Vagina (tissue), 2 donors: ENCODE data around the gene SIPA1L3. TPM values are rescaled to one million over a fixed set of nuclear protein-coding genes. Genes with fewer than 3 reads are reported as not detected.
"Not testable (repeated sequence)": the region's sequence is repeated elsewhere in the genome, so short reads cannot be mapped to it uniquely, and the experiment has no call there.

Source experiments
- DNase-seq, 2 donors: peaks; one replicate each; pipeline ENCODE4 v3.0.0-alpha.2; 2017; ENCODE audit errors: extremely low spot score in 2 of 2
- H3K27ac ChIP-seq: fragments of 200-600 bp; sonication (generic); one replicate; pipeline ENCODE4 v1.5.1; 2019
- H3K27me3 ChIP-seq: fragments of 200-600 bp; sonication (generic); one replicate; pipeline ENCODE4 v1.5.1; 2019
- H3K36me3 ChIP-seq, 2 donors: fragments of 200-600 bp; sonication (generic); one replicate each; pipeline ENCODE4 v1.5.1; 2017 to 2019
- H3K4me1 ChIP-seq: fragments of 200-600 bp; sonication (generic); one replicate; pipeline ENCODE4 v1.5.1; 2019
- H3K4me3 ChIP-seq, 2 donors: fragments of 200-600 bp; sonication (generic); 1 replicate in 1 of 2; 2 replicates in 1 of 2; pipeline ENCODE4 v1.5.1; 2016 to 2019
- H3K9me3 ChIP-seq: fragments of 200-600 bp; sonication (generic); one replicate; pipeline ENCODE4 v1.5.1; 2019
- CTCF ChIP-seq, 3 experiments: fragments of 450-650 bp in 2 of 3; fragments of 200-600 bp in 1 of 3; sonication (generic) in 1 of 3; IDR thresholded peaks; one replicate each; pipeline ENCODE4 v1.5.1; 2017 to 2019; ENCODE audit warnings: antibody characterized with exemption in 3 of 3, mild to moderate bottlenecking in 2 of 3, moderate library complexity in 2 of 3
- POLR2A ChIP-seq, 2 donors: fragments of 450-650 bp; IDR thresholded peaks; one replicate each; pipeline ENCODE4 v1.6.1; 2017; ENCODE audit warnings: antibody characterized with exemption in 2 of 2, mild to moderate bottlenecking in 2 of 2, moderate library complexity in 2 of 2
- POLR2AphosphoS5 ChIP-seq, 2 donors: sonication (generic); formaldehyde crosslinking; IDR thresholded peaks; one replicate each; pipeline ENCODE4 v1.9.0; 2017; ENCODE audit warnings: antibody characterized with exemption in 2 of 2, mild to moderate bottlenecking in 2 of 2, low read depth in 1 of 2; ENCODE audit not compliant: insufficient read depth in 1 of 2
- intact Hi-C: fragments of 100-400 bp; cut with DNase I; formaldehyde crosslinking; loops from one replicate; pipeline ENCODE4 v1.15.1; 2023
- total RNA-seq: library from RNA; depleted of rRNA; stranded (reverse); fragments of >200 nt; gene quantifications from one replicate; pipeline ENCODE4 v1.2.3, GENCODE V29; 2016

SIPA1L3 gene
- total RNA-seq, 1 donor from 2014 or later = 13.0 TPM

- H3K27me3 ChIP-seq = peaks cover 10% of the 10 kb centered on the region
- H3K27ac ChIP-seq = no peak overlapping the region
- intact Hi-C loops = loop anchor here (10.0 kb wide), 1 partner anchor 319 kb away; the partner anchor contains the start of genes SIPA1L3 and WDR87
- TF ChIP-seq CTCF (IDR thresholded peaks at IDR 0.05) (no peak), POLR2A (IDR thresholded peaks at IDR 0.05) (no peak), POLR2AphosphoS5 (IDR thresholded peaks at IDR 0.05; ENCODE audit: insufficient read depth in 1 of 2, low read depth in 1 of 2) (no peak)
- no peaks in the 10 kb centered on the region for H3K9me3 ChIP-seq
- H3K36me3 ChIP-seq = no peaks in the 10 kb centered on the region
- H3K4me1 ChIP-seq = peaks cover 17% of the 10 kb centered on the region
- DNase-seq = no peak
- peak overlapping the region; percentile 28 to 36 for H3K4me3 ChIP-seq
These were observed 316.6 kb downstream of the SIPA1L3 start for GRCh38 chr19:38223617-38224013.

GRCh38 chr19:38224014-38224862, 317.2 kb downstream of the SIPA1L3 start, which contains the start of gene DPF1:
Gene DPF1, minus strand, starts transcription at chr19:38224222. Its CDS starts 80 bp downstream, at chr19:38224142.
- intact Hi-C loops = loop anchor here (10.0 kb wide), 1 partner anchor 319 kb away; the partner anchor contains the start of genes SIPA1L3 and WDR87
- peak within 1 kb of the TSS; percentile 28 to 36 for H3K4me3 ChIP-seq

GRCh38 chr19:38224863-38225218, 317.8 kb downstream of the SIPA1L3 start:
- not testable (repeated sequence) for H3K4me3 ChIP-seq, H3K9me3 ChIP-seq, DNase-seq, H3K36me3 ChIP-seq, H3K27ac ChIP-seq
- peaks cover 10% of the 10 kb centered on the region for H3K27me3 ChIP-seq
- peaks cover 25% of the 10 kb centered on the region for H3K4me1 ChIP-seq
- intact Hi-C loops = loop anchor here (5.0 to 10.0 kb wide), 2 partner anchors 320 to 758 kb away; partner anchors contain the start of genes SIPA1L3, WDR87, ZNF569 and ZNF570

More at GRCh38 chr19:38224014-38224862, 317.2 kb downstream of the SIPA1L3 start, which contains the start of gene DPF1:
- Histone ChIP-seq H3K36me3 (no peaks in the 10 kb centered on the region), H3K4me1 (peaks cover 23% of the 10 kb centered on the region), H3K27ac (no peak within 1 kb of the TSS), H3K27me3 (peaks cover 10% of the 10 kb centered on the region), H3K9me3 (no peaks in the 10 kb centered on the region)
- TF ChIP-seq POLR2A (IDR thresholded peaks at IDR 0.05) = no peak
- no peak for TF ChIP-seq POLR2AphosphoS5 (IDR thresholded peaks at IDR 0.05; ENCODE audit: insufficient read depth in 1 of 2, low read depth in 1 of 2)
- no peak for TF ChIP-seq CTCF (IDR thresholded peaks at IDR 0.05)
- no peak for DNase-seq

DNA sequence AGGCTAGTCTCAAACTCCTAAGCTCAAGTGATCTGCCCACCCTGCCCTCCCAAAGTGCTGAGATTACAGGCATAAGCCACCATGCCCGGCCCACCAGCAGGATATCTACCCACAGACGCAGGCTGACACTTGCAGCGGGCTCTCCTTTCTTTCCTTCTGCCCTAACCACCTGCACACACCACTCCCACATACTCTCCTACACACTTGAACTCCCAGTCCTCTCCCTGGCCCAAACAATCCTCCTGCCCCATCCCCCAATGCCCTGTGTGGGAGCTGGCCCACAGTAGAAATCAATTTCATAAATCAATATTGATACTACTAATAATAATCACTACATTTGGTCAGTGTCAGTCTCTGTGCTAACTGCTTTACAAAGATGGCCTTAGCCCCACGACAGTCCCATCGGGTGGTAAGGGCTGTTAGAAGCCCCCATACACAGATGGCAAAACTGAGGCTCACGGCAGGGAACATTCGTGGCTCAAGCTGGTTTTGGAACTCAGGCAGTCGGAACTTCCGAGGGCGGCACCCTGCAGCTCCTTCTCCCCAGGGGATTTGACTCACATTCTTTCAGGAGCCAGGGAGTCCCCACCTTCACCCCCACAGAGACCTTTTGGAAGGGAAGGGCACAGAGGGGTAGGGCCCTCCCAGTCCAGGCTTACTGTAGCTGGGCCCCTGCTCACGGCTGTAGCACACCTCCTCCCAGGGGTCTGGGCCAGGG, 320.4 kb downstream of the SIPA1L3 start:
- H3K4me3 ChIP-seq = no peak overlapping the region
- intact Hi-C loops = loop anchor here (5.0 to 10.0 kb wide), 2 partner anchors 323 to 760 kb away; partner anchors contain the start of genes SIPA1L3, WDR87, ZNF569 and ZNF570
- TF ChIP-seq POLR2AphosphoS5 (IDR thresholded peaks at IDR 0.05; ENCODE audit: insufficient read depth in 1 of 2, low read depth in 1 of 2) (no peak), CTCF (IDR thresholded peaks at IDR 0.05) (no peak), POLR2A (IDR thresholded peaks at IDR 0.05) (no peak)
- peaks cover 25% of the 10 kb centered on the region for H3K4me1 ChIP-seq
- no peak for DNase-seq
- no peak overlapping the region for H3K27ac ChIP-seq
- no peaks in the 10 kb centered on the region for H3K36me3 ChIP-seq
- H3K9me3 ChIP-seq = no peaks in the 10 kb centered on the region
- peaks cover 7% of the 10 kb centered on the region for H3K27me3 ChIP-seq

DNA sequence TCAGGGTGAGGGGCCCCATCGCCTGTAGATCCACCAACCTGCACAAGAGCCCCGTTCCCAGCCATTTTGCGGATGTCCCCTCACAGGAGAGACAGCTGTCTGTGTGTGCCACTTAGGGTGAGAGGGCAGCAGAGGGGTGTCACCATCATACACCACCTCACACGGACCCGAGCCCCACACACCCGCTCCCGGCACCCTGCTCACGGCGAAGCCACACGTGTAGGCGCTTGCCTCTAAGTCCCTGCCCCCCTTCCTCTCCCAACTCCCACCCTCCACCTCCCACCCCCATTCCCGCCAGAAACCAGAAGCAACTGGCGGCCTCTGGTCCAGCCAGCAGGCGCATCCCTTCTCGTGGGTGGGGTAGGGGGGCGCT, 321.0 kb downstream of the SIPA1L3 start:
- Histone ChIP-seq H3K4me1 (peaks cover 25% of the 10 kb centered on the region), H3K4me3 (no peak overlapping the region), H3K27ac (no peak overlapping the region), H3K9me3 (no peaks in the 10 kb centered on the region), H3K36me3 (no peaks in the 10 kb centered on the region), H3K27me3 (peaks cover 7% of the 10 kb centered on the region)
- intact Hi-C loops = loop anchor here (5.0 to 10.0 kb wide), 2 partner anchors 323 to 761 kb away; partner anchors contain the start of genes SIPA1L3, WDR87, ZNF569 and ZNF570
- no peak for DNase-seq
- no peak for TF ChIP-seq CTCF (IDR thresholded peaks at IDR 0.05)
